SK-N-SH (cell line): ENCODE results near the gene SCRN1. TPM values are rescaled to one million over a fixed set of nuclear protein-coding genes. Genes with fewer than 3 reads are reported as not detected.

ENCODE experiments used
- CTCF ChIA-PET: fragments of 300-600, 350-600 bp; formaldehyde crosslinking; extraction: SDS; loops from one replicate; lab custom pipeline; 2021; lab: Yijun Ruan, JAX
- POLR2A ChIA-PET: fragments of 350-600 bp; sonication (Branson Sonifier 250); formaldehyde crosslinking; extraction: SDS; loops from one replicate; lab custom pipeline; 2020; ENCODE audit warnings: antibody characterized with exemption, inconsistent platforms; lab: Yijun Ruan, JAX
- DNase-seq: peaks from one replicate; pipeline ENCODE4 v3.0.0; 2012
- H2AFZ ChIP-seq: fragments of 200-600 bp; sonication (generic); 2 replicates; pipeline ENCODE4 v1.8.1; 2016; ENCODE audit warnings: antibody characterized with exemption, mild to moderate bottlenecking, low read depth
- H3F3A ChIP-seq: fragments of 200-600 bp; sonication (generic); replicated peaks from 2 replicates; pipeline ENCODE3; 2016; ENCODE audit warnings: antibody characterized with exemption, mild to moderate bottlenecking; ENCODE audit not compliant: insufficient read depth
- H3K27ac ChIP-seq, 2 experiments: fragments of 200-500 bp in 1 of 2; fragments of 200-600 bp in 1 of 2; sonication (Bioruptor generic) in 1 of 2; sonication (generic), shearing (Covaris generic) in 1 of 2; 2 replicates each; pipeline versions ENCODE4 v1.5.1 to v1.6.1; 2014 to 2016; ENCODE audit warnings: low read depth in 2 of 2, inconsistent platforms in 1 of 2, low read length in 1 of 2, mild to moderate bottlenecking in 1 of 2, mixed read lengths in 1 of 2
- H3K27me3 ChIP-seq: fragments of 200-600 bp; sonication (generic), shearing (Covaris generic); 2 replicates; pipeline ENCODE4 v1.6.1; 2016; ENCODE audit warnings: mixed run types; ENCODE audit not compliant: insufficient read depth
- H3K36me3 ChIP-seq, 2 experiments: fragments of 200-500 bp in 1 of 2; fragments of 200-600 bp in 1 of 2; sonication (Bioruptor generic) in 1 of 2; sonication (generic) in 1 of 2; replicated peaks in 1 of 2; 2 replicates each; pipeline versions ENCODE3 to v1.5.1; 2014 to 2016; ENCODE audit warnings: low read length in 1 of 2, mild to moderate bottlenecking in 1 of 2; ENCODE audit not compliant: insufficient read depth in 2 of 2, control insufficient read depth in 1 of 2
- H3K4me1 ChIP-seq, 2 experiments: fragments of 200-500 bp in 1 of 2; fragments of 200-600 bp in 1 of 2; sonication (Bioruptor generic) in 1 of 2; sonication (generic), shearing (Covaris generic) in 1 of 2; 2 replicates each; pipeline versions ENCODE4 v1.5.1 to v1.6.1; 2014 to 2016; ENCODE audit warnings: low read depth in 1 of 2, low read length in 1 of 2, mixed run types in 1 of 2; ENCODE audit not compliant: insufficient read depth in 2 of 2, control insufficient read depth in 1 of 2
- H3K4me2 ChIP-seq: fragments of 200-600 bp; sonication (generic), shearing (Covaris generic); 2 replicates; pipeline ENCODE4 v1.6.1; 2017; ENCODE audit warnings: mixed run types
- H3K4me3 ChIP-seq, 2 experiments: fragments of 200-500 bp in 1 of 2; fragments of 200-600 bp in 1 of 2; sonication (Bioruptor generic) in 1 of 2; sonication (generic), shearing (Covaris generic) in 1 of 2; 2 replicates each; pipeline versions ENCODE4 v1.5.1 to v1.8.1; 2014 to 2016; ENCODE audit warnings: low read depth in 2 of 2, inconsistent platforms in 1 of 2, low read length in 1 of 2, mild to moderate bottlenecking in 1 of 2, mixed read lengths in 1 of 2, moderate library complexity in 1 of 2
- H3K79me2 ChIP-seq: fragments of 200-600 bp; sonication (generic); 2 replicates; pipeline ENCODE4 v1.8.1; 2017; ENCODE audit warnings: mild to moderate bottlenecking; ENCODE audit not compliant: insufficient read depth
- H3K9ac ChIP-seq: fragments of 200-600 bp; sonication (generic); 2 replicates; pipeline ENCODE4 v1.6.1; 2017; ENCODE audit warnings: mixed run types
- H3K9me2 ChIP-seq: fragments of 200-600 bp; sonication (generic); 2 replicates; pipeline ENCODE4 v1.6.1; 2017; ENCODE audit warnings: mixed run types
- H3K9me3 ChIP-seq: fragments of 200-600 bp; sonication (generic); 2 replicates; pipeline ENCODE4 v1.6.1; 2017; ENCODE audit warnings: mixed run types, mild to moderate bottlenecking, moderate library complexity
- H4K20me1 ChIP-seq: fragments of 200-600 bp; sonication (generic); 2 replicates; pipeline ENCODE4 v1.6.1; 2017; ENCODE audit warnings: mild to moderate bottlenecking, mixed run types; ENCODE audit not compliant: insufficient read depth
- CHD2 ChIP-seq: fragments of 150-350 bp; IDR thresholded peaks from 2 replicates; pipeline ENCODE4 v1.6.1; 2018; ENCODE audit warnings: low read length; ENCODE audit not compliant: partially characterized antibody
- CTCF ChIP-seq: fragments of 200-600 bp; sonication (generic); IDR thresholded peaks from 2 replicates; pipeline ENCODE4 v1.6.1; 2017; ENCODE audit warnings: antibody characterized with exemption, mild to moderate bottlenecking, moderate library complexity
- EP300 ChIP-seq, 2 experiments: IDR thresholded peaks; 2 replicates each; pipeline versions ENCODE4 v1.4.0 to v1.6.1; 2012; ENCODE audit warnings: borderline replicate concordance in 1 of 2, low read depth in 1 of 2, low read length in 1 of 2
- FOSL2 ChIP-seq: IDR thresholded peaks from 2 replicates; pipeline ENCODE4 v1.4.0; 2012; ENCODE audit warnings: low read depth, mild to moderate bottlenecking, moderate library complexity, borderline replicate concordance
- FOXM1 ChIP-seq: IDR thresholded peaks from 2 replicates; pipeline ENCODE4 v1.4.0; 2012; ENCODE audit warnings: low read depth, mild to moderate bottlenecking
- GABPA ChIP-seq: IDR thresholded peaks from 2 replicates; pipeline ENCODE4 v1.4.0; 2012; ENCODE audit warnings: low read depth, mild to moderate bottlenecking
- GATA2 ChIP-seq: sonication (generic); formaldehyde crosslinking; IDR thresholded peaks from 2 replicates; pipeline ENCODE4 v1.5.0; 2020; ENCODE audit warnings: mild to moderate bottlenecking, missing genetic modification reagents
- IRF3 ChIP-seq: fragments of 150-350 bp; IDR thresholded peaks from 2 replicates; pipeline ENCODE4 v1.6.1; 2016; ENCODE audit warnings: mild to moderate bottlenecking, low read depth, low read length
- MEF2A ChIP-seq: IDR thresholded peaks from 2 replicates; pipeline ENCODE4 v1.4.0; 2012; ENCODE audit warnings: low read depth, borderline replicate concordance
- NFIC ChIP-seq: IDR thresholded peaks from 2 replicates; pipeline ENCODE4 v1.4.0; 2012; ENCODE audit warnings: borderline replicate concordance
- POLR2AphosphoS5 ChIP-seq: IDR thresholded peaks from 2 replicates; pipeline ENCODE4 v1.6.1; 2012; ENCODE audit warnings: low read depth, low read length
- RAD21 ChIP-seq: IDR thresholded peaks from 2 replicates; pipeline ENCODE4 v1.6.1; 2012; ENCODE audit warnings: mild to moderate bottlenecking, low read length
- TEAD4 ChIP-seq: IDR thresholded peaks from 2 replicates; pipeline ENCODE4 v1.4.0; 2012; ENCODE audit warnings: mild to moderate bottlenecking, borderline replicate concordance; ENCODE audit not compliant: insufficient read depth
- USF1 ChIP-seq: IDR thresholded peaks from 2 replicates; pipeline ENCODE4 v1.4.0; 2012; ENCODE audit warnings: low read depth, borderline replicate concordance
- WGBS: methylation state at CpG from one replicate; pipeline ENCODE4 v1.1.6; 2017; ENCODE audit warnings: low lambda C conversion rate; 5-methylcytosine and 5-hydroxymethylcytosine counted together
- polyA plus RNA-seq, 3 experiments: library from polyadenylated mRNA; depleted of rRNA; stranded (reverse); fragments of >200 nt; gene quantifications; 2 replicates each; pipeline ENCODE4 v1.2.3, GENCODE V29; 2012

SCRN1 gene
- polyA plus RNA-seq, 1 of the 3 experiments (the other 2 are of a cell fraction), result 64.3 TPM

GRCh38 chr7:29924006-29924405, 65.6 kb downstream of the SCRN1 start:
- no peaks in the 10 kb centered on the region for H3K9me3 ChIP-seq
- no peak overlapping the region for H3K27ac ChIP-seq
- DNase-seq, result no peak
- H3F3A ChIP-seq, result peaks cover 7% of the 10 kb centered on the region
- H3K9ac ChIP-seq, result no peak overlapping the region
- peaks cover 15 to 80% of the 10 kb centered on the region in 2 experiments for H3K36me3 ChIP-seq
- no peaks in the 10 kb centered on the region for H3K9me2 ChIP-seq
- H3K27me3 ChIP-seq, result no peaks in the 10 kb centered on the region
- H3K79me2 ChIP-seq, result no peaks in the 10 kb centered on the region
- no peak for TF ChIP-seq TEAD4
- no peak for TF ChIP-seq GATA2 (CRISPR knock-in tag)
- no peak for TF ChIP-seq FOXM1
- no peak for TF ChIP-seq RAD21
- no peak for TF ChIP-seq GABPA
- TF ChIP-seq NFIC, result no peak
- TF ChIP-seq FOSL2, result no peak
- no peak for TF ChIP-seq USF1
- H3K4me3 ChIP-seq, result no peak overlapping the region
- POLR2A ChIA-PET, result no interaction called here
- 90% methylated on average over 9 of the region's 9 CpGs for WGBS
- H4K20me1 ChIP-seq, result no peaks in the 10 kb centered on the region
- no peak overlapping the region for H3K4me2 ChIP-seq
- no peak overlapping the region for H2AFZ ChIP-seq
- CTCF ChIA-PET, result interaction anchor here (0.9 to 19.0 kb wide), 9 partner anchors 15 to 182 kb away, joined by 3 to 365 read pairs (median 3); no protein-coding TSS in a partner anchor
- H3K4me1 ChIP-seq, result no peaks in the 10 kb centered on the region; a peak in 1 of 4 replicates

GRCh38 chr7:29922921-29923700, 66.5 kb downstream of the SCRN1 start:
- Histone ChIP-seq H3K27me3 (no peaks in the 10 kb centered on the region), H3K27ac (no peak overlapping the region)
- TF ChIP-seq POLR2AphosphoS5 (no peak), CHD2 (no peak), CTCF (no peak), EP300 (IDR thresholded peaks at IDR 0.05; ENCODE audit: borderline replicate concordance in 1 of 2, low read depth in 1 of 2, low read length in 1 of 2) (no peak), IRF3 (no peak), FOSL2 (no peak), TEAD4 (no peak), GATA2 (CRISPR knock-in tag) (no peak), MEF2A (no peak), RAD21 (no peak)
- TF ChIP-seq, all 33 proteins: peak for 0
- Histone ChIP-seq H3K4me1 (no peaks in the 10 kb centered on the region; a peak in 1 of 4 replicates), H3K4me3 (no peak overlapping the region), H3K9me2 (no peaks in the 10 kb centered on the region), H3K9me3 (no peaks in the 10 kb centered on the region), H3F3A (peaks cover 7% of the 10 kb centered on the region), H3K79me2 (no peaks in the 10 kb centered on the region), H3K36me3 (peaks cover 15 to 79% of the 10 kb centered on the region in 2 experiments), H3K4me2 (no peak overlapping the region), H2AFZ (no peak overlapping the region), H4K20me1 (no peaks in the 10 kb centered on the region), H3K9ac (no peak overlapping the region)
- no peak for DNase-seq
- POLR2A ChIA-PET, result no interaction called here
- 81% methylated on average over 6 of the region's 7 CpGs for WGBS
- CTCF ChIA-PET, result interaction anchor here (0.5 to 19.0 kb wide), 22 partner anchors 9 to 293 kb away, joined by 3 to 365 read pairs (median 11); partner anchors contain the start of genes FKBP14 and PLEKHA8
